Cerebellar cortex (tissue), 1 donor: Measurements from ENCODE around the gene XCR1.

Experiments
- DNase-seq: peaks from one replicate; pipeline ENCODE4 v3.0.0-alpha.2; 2015; ENCODE audit warnings: low spot score

The XCR1 gene

GRCh38 chr3:45984331-45985312, 42.7 kb downstream of the XCR1 start:
- no peak for DNase-seq

- DNase-seq = no peak
These were observed 43.5 kb downstream of the XCR1 start for GRCh38 chr3:45983770-45984169.

- DNase-seq = no peak
These were observed 45.8 kb downstream of the XCR1 start for GRCh38 chr3:45981346-45982074.

GRCh38 chr3:45980819-45981218, 46.5 kb downstream of the XCR1 start:
- no peak for DNase-seq

- no peak for DNase-seq
These were observed 47.0 kb downstream of the XCR1 start for GRCh38 chr3:45980229-45980813.

GRCh38 chr3:45979378-45979777, 47.9 kb downstream of the XCR1 start:
- DNase-seq = no peak

- DNase-seq = no peak
These were observed 49.1 kb downstream of the XCR1 start for GRCh38 chr3:45978006-45978761.

- DNase-seq = no peak
These were observed 50.8 kb downstream of the XCR1 start for GRCh38 chr3:45976191-45977091.

- DNase-seq = no peak
These were observed 51.6 kb downstream of the XCR1 start for GRCh38 chr3:45975686-45976085.

GRCh38 chr3:45974686-45975085, 52.6 kb downstream of the XCR1 start:
- DNase-seq = no peak

GRCh38 chr3:45972534-45973402, 54.5 kb downstream of the XCR1 start:
- DNase-seq = no peak

- DNase-seq = no peak
These were observed 57.3 kb downstream of the XCR1 start for GRCh38 chr3:45969953-45970352.

GRCh38 chr3:45969116-45969515, 58.2 kb downstream of the XCR1 start:
- DNase-seq = no peak

- DNase-seq = no peak
These were observed 58.6 kb downstream of the XCR1 start for GRCh38 chr3:45968706-45969105.

- no peak for DNase-seq
These were observed 59.1 kb downstream of the XCR1 start for GRCh38 chr3:45968149-45968548.

GRCh38 chr3:45967724-45968123, 59.6 kb downstream of the XCR1 start:
- DNase-seq = no peak
